Kidney epithelial cell (primary cell): ENCODE data around the gene GORASP1. TPM values are rescaled to one million over a fixed set of nuclear protein-coding genes. Genes with fewer than 3 reads are reported as not detected.

ENCODE experiments used
- DNase-seq: peaks from one replicate; pipeline ENCODE4 v3.0.0-alpha.2; 2010; ENCODE audit warnings: low read depth
- H3K27me3 ChIP-seq: 2 replicates; pipeline ENCODE4 v1.6.0; 2011; ENCODE audit warnings: low read length; ENCODE audit not compliant: control insufficient read depth, insufficient read depth
- H3K36me3 ChIP-seq: 2 replicates; pipeline ENCODE4 v1.5.1; 2011; ENCODE audit warnings: low read length; ENCODE audit not compliant: control insufficient read depth, insufficient read depth
- H3K4me3 ChIP-seq: 2 replicates; pipeline ENCODE4 v1.5.1; 2011; ENCODE audit warnings: low read depth, mild to moderate bottlenecking, control low read depth, low read length
- CTCF ChIP-seq: IDR thresholded peaks from 2 replicates; pipeline ENCODE4 v1.5.1; 2011; ENCODE audit warnings: mild to moderate bottlenecking, moderate library complexity, low read length, control low read depth, inconsistent platforms; ENCODE audit not compliant: insufficient read depth, poor library complexity, severe bottlenecking
- total RNA-seq: library from RNA; depleted of rRNA; stranded (reverse); fragments of >200 nt; gene quantifications from 2 replicates; pipeline ENCODE4 v1.2.3, GENCODE V29; 2015

GORASP1 gene
- total RNA-seq, 1 donor from 2014 or later = 34.8 TPM

GRCh38 chr3:39086144-39086543 lies 21.3 kb downstream of the GORASP1 start:
- no peak for DNase-seq
- H3K36me3 ChIP-seq = peaks cover 6% of the 10 kb centered on the region
- H3K4me3 ChIP-seq = no peak overlapping the region
- TF ChIP-seq CTCF = no peak
- no peaks in the 10 kb centered on the region for H3K27me3 ChIP-seq

- Histone ChIP-seq H3K36me3 (peaks cover 7% of the 10 kb centered on the region), H3K4me3 (no peak overlapping the region), H3K27me3 (no peaks in the 10 kb centered on the region)
- DNase-seq = no peak
- no peak for TF ChIP-seq CTCF
These were observed 24.6 kb downstream of the GORASP1 start for GRCh38 chr3:39082666-39083313.

- Histone ChIP-seq H3K36me3 (peaks cover 1% of the 10 kb centered on the region), H3K27me3 (no peaks in the 10 kb centered on the region), H3K4me3 (no peak overlapping the region)
- DNase-seq = no peak
- TF ChIP-seq CTCF = no peak
These were observed 27.4 kb downstream of the GORASP1 start for GRCh38 chr3:39080026-39080425.

- peaks cover 1% of the 10 kb centered on the region for H3K36me3 ChIP-seq
- H3K27me3 ChIP-seq = no peaks in the 10 kb centered on the region
- DNase-seq = no peak
- TF ChIP-seq CTCF = no peak
- H3K4me3 ChIP-seq = no peak overlapping the region
These were observed 27.9 kb downstream of the GORASP1 start for GRCh38 chr3:39079530-39079929.

GRCh38 chr3:39075910-39076309 lies 31.5 kb downstream of the GORASP1 start:
- H3K36me3 ChIP-seq = peaks cover 1% of the 10 kb centered on the region
- TF ChIP-seq CTCF = no peak

GRCh38 chr3:39068556-39068955 lies 38.9 kb downstream of the GORASP1 start:
- Histone ChIP-seq H3K36me3 (no peaks in the 10 kb centered on the region), H3K27me3 (no peaks in the 10 kb centered on the region), H3K4me3 (no peak overlapping the region)
- TF ChIP-seq CTCF = no peak
- DNase-seq = no peak

More at GRCh38 chr3:39075910-39076309, 31.5 kb downstream of the GORASP1 start:
- Histone ChIP-seq H3K27me3 (no peaks in the 10 kb centered on the region), H3K4me3 (no peak overlapping the region)
- no peak for DNase-seq
